ENCODE results near the gene A1BG.

- TF ChIP-seq ZNF792 (tag by site-specific recombination; IDR thresholded peaks at IDR 0.05), result no peak
- TF ChIP-seq TCF7L2 (IDR thresholded peaks at IDR 0.05; ENCODE audit: borderline replicate concordance, low read depth, low read length), result no peak
- TF ChIP-seq ZBTB21 (tag by site-specific recombination; IDR thresholded peaks at IDR 0.05), result no peak
- no peak for TF ChIP-seq ZNF677 (tag by site-specific recombination; IDR thresholded peaks at IDR 0.05)
- no peak for TF ChIP-seq ZNF768 (tag by site-specific recombination; IDR thresholded peaks at IDR 0.05)
- no peak for TF ChIP-seq ZNF658 (tag by site-specific recombination; IDR thresholded peaks at IDR 0.05)
- no peak for TF ChIP-seq ZBTB7A (tag by site-specific recombination; IDR thresholded peaks at IDR 0.05; ENCODE audit: low read depth)
- no peak for TF ChIP-seq ZNF24 (tag by site-specific recombination; IDR thresholded peaks at IDR 0.05)
- TF ChIP-seq ZNF704 (tag by site-specific recombination; IDR thresholded peaks at IDR 0.05), result no peak
- TF ChIP-seq ZNF707 (tag by site-specific recombination; IDR thresholded peaks at IDR 0.05), result no peak
- TF ChIP-seq ZNF2 (tag by site-specific recombination; IDR thresholded peaks at IDR 0.05), result no peak
- no peak for TF ChIP-seq CTCF (tag by site-specific recombination; IDR thresholded peaks at IDR 0.05)
- no peak for TF ChIP-seq ZNF174 (tag by site-specific recombination; IDR thresholded peaks at IDR 0.05)
- TF ChIP-seq ZNF433 (tag by site-specific recombination; IDR thresholded peaks at IDR 0.05; ENCODE audit: low read depth), result no peak
These were observed 35.0 kb downstream of the A1BG start for GRCh38 chr19:58318297-58318696.

All from HEK293 (cell line).